Measurements from ENCODE around the gene KIR3DL2.

GRCh38 chr19:54902061-54902460 lies 51.8 kb downstream of the KIR3DL2 start:
- TF ChIP-seq, protein P1, sequence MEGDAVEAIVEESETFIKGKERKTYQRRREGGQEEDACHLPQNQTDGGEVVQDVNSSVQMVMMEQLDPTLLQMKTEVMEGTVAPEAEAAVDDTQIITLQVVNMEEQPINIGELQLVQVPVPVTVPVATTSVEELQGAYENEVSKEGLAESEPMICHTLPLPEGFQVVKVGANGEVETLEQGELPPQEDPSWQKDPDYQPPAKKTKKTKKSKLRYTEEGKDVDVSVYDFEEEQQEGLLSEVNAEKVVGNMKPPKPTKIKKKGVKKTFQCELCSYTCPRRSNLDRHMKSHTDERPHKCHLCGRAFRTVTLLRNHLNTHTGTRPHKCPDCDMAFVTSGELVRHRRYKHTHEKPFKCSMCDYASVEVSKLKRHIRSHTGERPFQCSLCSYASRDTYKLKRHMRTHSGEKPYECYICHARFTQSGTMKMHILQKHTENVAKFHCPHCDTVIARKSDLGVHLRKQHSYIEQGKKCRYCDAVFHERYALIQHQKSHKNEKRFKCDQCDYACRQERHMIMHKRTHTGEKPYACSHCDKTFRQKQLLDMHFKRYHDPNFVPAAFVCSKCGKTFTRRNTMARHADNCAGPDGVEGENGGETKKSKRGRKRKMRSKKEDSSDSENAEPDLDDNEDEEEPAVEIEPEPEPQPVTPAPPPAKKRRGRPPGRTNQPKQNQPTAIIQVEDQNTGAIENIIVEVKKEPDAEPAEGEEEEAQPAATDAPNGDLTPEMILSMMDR (IDR thresholded peaks at IDR 0.05; ENCODE audit: insufficient read depth, low read depth, low read length), result no peak
- no peak for TF ChIP-seq EZH2 (IDR thresholded peaks at IDR 0.05; ENCODE audit: insufficient read depth, low read length)
